Measurements from ENCODE around the gene ENKUR.

DNA sequence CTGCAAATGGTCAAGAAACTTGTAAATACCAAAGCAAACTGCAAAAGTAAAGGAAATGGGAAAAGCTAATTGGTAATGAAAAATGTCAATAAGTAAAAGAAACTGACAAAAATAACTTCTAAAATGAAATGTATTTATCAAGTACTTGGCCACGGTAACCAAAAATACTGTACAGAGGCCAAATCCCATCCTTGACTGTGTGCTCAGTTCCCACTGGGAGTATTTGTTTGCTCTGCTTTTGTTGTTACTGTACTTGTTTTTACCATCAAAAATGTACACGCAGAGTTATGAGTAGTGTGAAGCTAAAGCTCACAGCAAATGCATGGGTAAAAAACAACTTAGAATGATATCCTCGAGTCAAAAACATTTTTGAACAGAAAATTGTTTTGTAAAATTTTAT lies 31.1 kb downstream of the ENKUR start:
- TF ChIP-seq, protein P1, sequence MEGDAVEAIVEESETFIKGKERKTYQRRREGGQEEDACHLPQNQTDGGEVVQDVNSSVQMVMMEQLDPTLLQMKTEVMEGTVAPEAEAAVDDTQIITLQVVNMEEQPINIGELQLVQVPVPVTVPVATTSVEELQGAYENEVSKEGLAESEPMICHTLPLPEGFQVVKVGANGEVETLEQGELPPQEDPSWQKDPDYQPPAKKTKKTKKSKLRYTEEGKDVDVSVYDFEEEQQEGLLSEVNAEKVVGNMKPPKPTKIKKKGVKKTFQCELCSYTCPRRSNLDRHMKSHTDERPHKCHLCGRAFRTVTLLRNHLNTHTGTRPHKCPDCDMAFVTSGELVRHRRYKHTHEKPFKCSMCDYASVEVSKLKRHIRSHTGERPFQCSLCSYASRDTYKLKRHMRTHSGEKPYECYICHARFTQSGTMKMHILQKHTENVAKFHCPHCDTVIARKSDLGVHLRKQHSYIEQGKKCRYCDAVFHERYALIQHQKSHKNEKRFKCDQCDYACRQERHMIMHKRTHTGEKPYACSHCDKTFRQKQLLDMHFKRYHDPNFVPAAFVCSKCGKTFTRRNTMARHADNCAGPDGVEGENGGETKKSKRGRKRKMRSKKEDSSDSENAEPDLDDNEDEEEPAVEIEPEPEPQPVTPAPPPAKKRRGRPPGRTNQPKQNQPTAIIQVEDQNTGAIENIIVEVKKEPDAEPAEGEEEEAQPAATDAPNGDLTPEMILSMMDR (IDR thresholded peaks at IDR 0.05), result no peak
- no peak for TF ChIP-seq EP300 (IDR thresholded peaks at IDR 0.05)

Data from gastroesophageal sphincter (tissue), 3 donors.